Muscle of leg (tissue), 11 donors: Measurements from ENCODE around the gene CDKAL1. TPM values are rescaled to one million over a fixed set of nuclear protein-coding genes. Genes with fewer than 3 reads are reported as not detected.

Experiments used
- DNase-seq: peaks from one replicate; pipeline ENCODE4 v3.0.0; 2013
- H3K27ac ChIP-seq: one replicate; pipeline ENCODE4 v1.5.1; 2013; ENCODE audit warnings: mild to moderate bottlenecking, low read length, control low read depth
- H3K27me3 ChIP-seq: one replicate; pipeline ENCODE4 v1.6.1; 2013; ENCODE audit warnings: low read length; ENCODE audit not compliant: control insufficient read depth, insufficient read depth
- H3K36me3 ChIP-seq: one replicate; pipeline ENCODE4 v1.6.1; 2013; ENCODE audit warnings: low read length; ENCODE audit not compliant: control insufficient read depth, insufficient read depth
- H3K4me1 ChIP-seq: one replicate; pipeline ENCODE4 v1.6.1; 2013; ENCODE audit warnings: low read length; ENCODE audit not compliant: control insufficient read depth, insufficient read depth
- H3K4me3 ChIP-seq: one replicate; pipeline ENCODE4 v1.5.1; 2013; ENCODE audit warnings: low read length, control low read depth
- H3K9me3 ChIP-seq: replicated peaks from 2 replicates; pipeline ENCODE4 v1.6.1; 2013; ENCODE audit warnings: low read depth, low read length; ENCODE audit not compliant: control insufficient read depth
- WGBS: methylation state at CpG from one replicate; pipeline ENCODE4 v1.1.5; 2013; ENCODE audit warnings: missing lambda C conversion rate; ENCODE audit not compliant: insufficient coverage; 5-methylcytosine and 5-hydroxymethylcytosine counted together
- polyA plus RNA-seq, 8 donors: library from polyadenylated mRNA; unstranded; fragments of 120-200 nt; gene quantifications; one replicate each; pipeline versions ENCODE4 v1.2.1 to v1.2.3, GENCODE V29; 2013; ENCODE audit warnings: inconsistent platforms in 1 of 8, low replicate concordance in 1 of 8; ENCODE audit not compliant: insufficient read length in 8 of 8, insufficient read depth in 1 of 8
- total RNA-seq: library from RNA; stranded (reverse); fragments of 120-200 nt; gene quantifications from one replicate; pipeline ENCODE4 v1.2.4, GENCODE V29; 2013

CDKAL1 gene
- total and polyA plus RNA-seq, 9 donors, result 11.0 to 23.6 (median 13.0) TPM

- H3K9me3 ChIP-seq, result peaks cover 15% of the 10 kb centered on the region
- no peak overlapping the region for H3K4me3 ChIP-seq
- H3K4me1 ChIP-seq, result no peaks in the 10 kb centered on the region
- H3K36me3 ChIP-seq, result no peaks in the 10 kb centered on the region
- no peak for DNase-seq
- no peaks in the 10 kb centered on the region for H3K27me3 ChIP-seq
- no peak overlapping the region for H3K27ac ChIP-seq
- no CpG with 5 or more reads among the region's 2 CpGs for WGBS
Measured at GRCh38 chr6:21073318-21073839, 539.1 kb downstream of the CDKAL1 start.

- Histone ChIP-seq H3K9me3 (peaks cover 15% of the 10 kb centered on the region), H3K4me3 (no peak overlapping the region), H3K27me3 (no peaks in the 10 kb centered on the region), H3K4me1 (no peaks in the 10 kb centered on the region), H3K27ac (no peak overlapping the region), H3K36me3 (no peaks in the 10 kb centered on the region)
- WGBS, result no CpG with 5 or more reads among the region's 1 CpG
- DNase-seq, result no peak
Measured at GRCh38 chr6:21074484-21074883, 540.2 kb downstream of the CDKAL1 start.

GRCh38 chr6:21075986-21076385 is 541.7 kb downstream of the CDKAL1 start:
- Histone ChIP-seq H3K9me3 (peaks cover 15% of the 10 kb centered on the region), H3K27me3 (no peaks in the 10 kb centered on the region), H3K27ac (no peak overlapping the region), H3K4me3 (no peak overlapping the region), H3K4me1 (no peaks in the 10 kb centered on the region), H3K36me3 (no peaks in the 10 kb centered on the region)
- WGBS, result no CpG with 5 or more reads among the region's 2 CpGs
- DNase-seq, result no peak

GRCh38 chr6:21078497-21078896 is 544.2 kb downstream of the CDKAL1 start:
- peaks cover 6% of the 10 kb centered on the region for H3K9me3 ChIP-seq

GRCh38 chr6:21079468-21080048 is 545.3 kb downstream of the CDKAL1 start:
- Histone ChIP-seq H3K27me3 (no peaks in the 10 kb centered on the region), H3K27ac (no peak overlapping the region), H3K36me3 (no peaks in the 10 kb centered on the region), H3K4me3 (no peak overlapping the region), H3K4me1 (no peaks in the 10 kb centered on the region), H3K9me3 (no peaks in the 10 kb centered on the region)
- no CpG with 5 or more reads among the region's 2 CpGs for WGBS
- peak; percentile 52 for DNase-seq

More at GRCh38 chr6:21078497-21078896, 544.2 kb downstream of the CDKAL1 start:
- no peaks in the 10 kb centered on the region for H3K4me1 ChIP-seq
- no peaks in the 10 kb centered on the region for H3K36me3 ChIP-seq
- H3K27ac ChIP-seq, result no peak overlapping the region
- H3K27me3 ChIP-seq, result no peaks in the 10 kb centered on the region
- DNase-seq, result no peak
- H3K4me3 ChIP-seq, result no peak overlapping the region
- 89% methylated on average over 1 of the region's 3 CpGs for WGBS

- no peak overlapping the region for H3K27ac ChIP-seq
- H3K4me1 ChIP-seq, result no peaks in the 10 kb centered on the region
- no peak overlapping the region for H3K4me3 ChIP-seq
- DNase-seq, result no peak
- H3K9me3 ChIP-seq, result no peaks in the 10 kb centered on the region
- H3K36me3 ChIP-seq, result no peaks in the 10 kb centered on the region
- 100% methylated on average over 2 of the region's 3 CpGs for WGBS
- H3K27me3 ChIP-seq, result no peaks in the 10 kb centered on the region
Measured at GRCh38 chr6:21080221-21080620, 546.0 kb downstream of the CDKAL1 start.

- Histone ChIP-seq H3K27me3 (no peaks in the 10 kb centered on the region), H3K4me1 (no peaks in the 10 kb centered on the region), H3K4me3 (no peak overlapping the region), H3K9me3 (no peaks in the 10 kb centered on the region), H3K36me3 (no peaks in the 10 kb centered on the region), H3K27ac (no peak overlapping the region)
- DNase-seq, result no peak
Measured at GRCh38 chr6:21082091-21082490, 547.8 kb downstream of the CDKAL1 start.

- Histone ChIP-seq H3K27me3 (no peaks in the 10 kb centered on the region), H3K36me3 (no peaks in the 10 kb centered on the region), H3K4me3 (no peak overlapping the region), H3K4me1 (no peaks in the 10 kb centered on the region), H3K27ac (no peak overlapping the region), H3K9me3 (no peaks in the 10 kb centered on the region)
- DNase-seq, result no peak
- 100% methylated on average over 1 of the region's 4 CpGs for WGBS
Measured at GRCh38 chr6:21083708-21084107, 549.5 kb downstream of the CDKAL1 start.

GRCh38 chr6:21084656-21085055 is 550.4 kb downstream of the CDKAL1 start:
- no CpG with 5 or more reads among the region's 2 CpGs for WGBS
- no peak for DNase-seq
- H3K4me1 ChIP-seq, result no peaks in the 10 kb centered on the region
- H3K27me3 ChIP-seq, result no peaks in the 10 kb centered on the region
- H3K9me3 ChIP-seq, result no peaks in the 10 kb centered on the region
- no peaks in the 10 kb centered on the region for H3K36me3 ChIP-seq
- H3K27ac ChIP-seq, result no peak overlapping the region
- no peak overlapping the region for H3K4me3 ChIP-seq

- H3K27me3 ChIP-seq, result no peaks in the 10 kb centered on the region
- WGBS, result 79% methylated on average over 2 of the region's 3 CpGs
- no peaks in the 10 kb centered on the region for H3K4me1 ChIP-seq
- no peak for DNase-seq
- no peak overlapping the region for H3K27ac ChIP-seq
- no peak overlapping the region for H3K4me3 ChIP-seq
- no peaks in the 10 kb centered on the region for H3K9me3 ChIP-seq
- H3K36me3 ChIP-seq, result no peaks in the 10 kb centered on the region
Measured at GRCh38 chr6:21085211-21085610, 551.0 kb downstream of the CDKAL1 start.

GRCh38 chr6:21085643-21086042 is 551.4 kb downstream of the CDKAL1 start:
- no peaks in the 10 kb centered on the region for H3K9me3 ChIP-seq
- no peak for DNase-seq
- no peak overlapping the region for H3K4me3 ChIP-seq
- H3K4me1 ChIP-seq, result no peaks in the 10 kb centered on the region
- 76% methylated on average over 2 of the region's 3 CpGs for WGBS
- H3K36me3 ChIP-seq, result no peaks in the 10 kb centered on the region
- H3K27ac ChIP-seq, result no peak overlapping the region
- no peaks in the 10 kb centered on the region for H3K27me3 ChIP-seq
